GM03348 (cell line): Measurements from ENCODE around the gene SEC22B.
A peak's percentile ranks its signal among the peaks of the same experiment; 100 is the strongest.
"Not testable (repeated sequence)": the region's sequence is repeated elsewhere in the genome, so short reads cannot be mapped to it uniquely, and the experiment has no call there.

Experiments used
- DNase-seq: peaks from one replicate; pipeline ENCODE4 v3.0.0; 2012; ENCODE audit warnings: low spot score

SEC22B gene

DNA sequence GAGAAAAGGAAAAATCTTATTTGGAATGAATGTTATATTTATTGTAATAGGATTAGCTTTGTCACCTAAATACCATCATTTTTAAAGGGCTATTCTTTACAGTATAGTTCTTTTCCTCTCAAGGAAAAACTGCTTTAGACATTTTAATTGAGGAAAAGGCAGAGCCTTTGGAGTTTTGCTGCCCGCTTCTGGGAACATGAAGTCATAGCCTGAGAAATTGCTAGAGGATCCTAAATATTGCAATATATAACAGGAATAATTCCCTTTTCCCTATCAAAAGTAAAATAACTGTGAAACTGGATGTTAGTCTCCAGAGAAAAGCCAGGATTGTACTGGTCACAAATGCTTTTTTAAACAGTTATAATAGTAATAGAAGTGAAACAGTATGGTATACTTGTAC lies 30.5 kb downstream of the SEC22B start:
- not testable (repeated sequence) for DNase-seq

DNA sequence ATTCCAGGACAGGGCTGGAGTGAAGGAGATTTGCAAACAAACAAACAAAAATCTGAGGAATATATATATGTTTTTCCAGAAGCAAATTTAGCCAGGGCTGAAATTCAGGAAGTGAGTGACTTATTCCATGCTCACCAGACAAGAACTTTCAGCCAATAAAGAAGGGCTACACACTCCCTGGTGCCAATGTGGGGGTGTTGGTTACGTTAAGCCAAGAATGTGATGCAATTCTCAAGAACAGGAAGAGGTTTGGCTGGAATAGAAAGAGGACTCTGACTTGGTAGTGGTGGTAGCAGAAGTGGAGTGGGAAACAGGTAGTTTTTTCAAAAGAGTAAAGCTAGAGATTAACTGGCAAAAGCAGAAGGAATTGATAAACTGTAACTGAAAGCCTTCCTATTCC lies 31.7 kb downstream of the SEC22B start:
- DNase-seq, result not testable (repeated sequence)

DNA sequence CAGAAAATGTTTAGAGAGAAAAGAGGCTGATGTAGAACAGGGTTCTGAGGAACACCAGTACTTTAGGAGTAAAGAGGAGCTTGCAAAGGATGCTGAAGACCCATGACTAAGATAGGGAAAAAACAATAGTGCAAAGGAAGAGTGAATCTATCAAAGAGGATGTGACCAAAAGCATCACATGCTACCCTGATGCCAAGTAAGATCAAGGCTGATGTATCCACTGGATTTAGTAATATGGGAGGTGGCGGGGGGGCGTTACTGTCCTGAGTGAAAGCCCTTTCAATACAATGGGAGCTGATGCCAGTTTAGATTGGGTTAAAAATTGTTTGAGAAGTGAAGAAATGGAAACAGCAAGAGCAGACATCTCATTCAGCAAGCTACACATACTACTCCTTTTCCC lies 32.2 kb downstream of the SEC22B start:
- DNase-seq, result not testable (repeated sequence)

DNA sequence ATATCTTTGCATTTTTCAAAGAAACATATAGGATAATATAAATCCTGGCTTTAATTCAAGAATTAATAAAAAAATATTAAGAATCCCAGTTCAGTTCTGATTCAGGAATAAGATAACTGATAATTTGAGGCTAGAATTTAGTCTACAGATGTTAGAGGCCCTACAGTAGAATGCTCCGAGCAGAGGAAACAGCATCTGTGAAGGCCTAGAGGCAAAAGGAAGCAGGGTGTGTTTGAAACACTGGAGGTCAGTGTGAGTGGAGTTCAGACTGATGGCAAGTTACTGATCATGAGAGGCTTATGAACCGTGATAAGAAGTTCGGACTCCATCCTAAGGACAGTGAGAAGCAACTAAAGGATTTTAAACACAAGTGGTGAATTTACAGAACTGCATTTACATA lies 33.0 kb downstream of the SEC22B start:
- DNase-seq, result not testable (repeated sequence)

DNA sequence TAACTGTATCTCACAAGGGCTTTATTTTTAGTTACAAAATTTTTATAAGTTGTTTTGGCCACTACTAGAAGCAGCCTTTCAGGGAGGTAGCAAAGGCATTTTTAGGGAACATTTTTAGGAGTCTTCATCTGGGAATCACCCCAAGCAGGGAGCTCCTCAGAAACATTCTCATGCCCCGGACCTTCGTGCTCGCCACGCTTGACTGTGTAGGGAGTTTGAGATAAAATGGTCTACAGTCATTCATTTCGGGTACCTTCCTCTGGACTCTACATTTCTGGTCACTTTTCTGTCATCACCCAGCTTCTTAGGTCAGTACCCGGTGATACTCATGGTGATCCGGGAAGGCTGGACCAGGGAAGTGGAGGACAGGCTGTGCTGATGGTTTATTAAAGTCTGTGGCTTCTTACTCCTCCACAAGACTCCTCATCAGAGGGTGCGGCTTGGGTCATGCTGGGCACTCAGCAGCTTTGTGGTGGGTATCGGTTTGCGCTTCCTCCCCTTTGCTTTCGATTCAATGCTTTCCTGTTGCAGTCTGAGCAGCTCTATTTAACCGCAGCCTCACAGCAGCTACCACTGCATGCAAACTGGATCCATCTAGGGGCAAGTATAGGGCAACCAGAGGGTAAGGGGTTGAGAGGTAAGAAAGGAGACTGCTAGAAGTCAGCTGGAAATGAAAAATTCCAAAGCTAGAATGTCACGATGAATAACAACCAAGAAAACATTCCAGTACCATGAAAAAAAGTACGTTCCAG lies 33.6 kb downstream of the SEC22B start:
- peak; percentile 10 for DNase-seq

DNA sequence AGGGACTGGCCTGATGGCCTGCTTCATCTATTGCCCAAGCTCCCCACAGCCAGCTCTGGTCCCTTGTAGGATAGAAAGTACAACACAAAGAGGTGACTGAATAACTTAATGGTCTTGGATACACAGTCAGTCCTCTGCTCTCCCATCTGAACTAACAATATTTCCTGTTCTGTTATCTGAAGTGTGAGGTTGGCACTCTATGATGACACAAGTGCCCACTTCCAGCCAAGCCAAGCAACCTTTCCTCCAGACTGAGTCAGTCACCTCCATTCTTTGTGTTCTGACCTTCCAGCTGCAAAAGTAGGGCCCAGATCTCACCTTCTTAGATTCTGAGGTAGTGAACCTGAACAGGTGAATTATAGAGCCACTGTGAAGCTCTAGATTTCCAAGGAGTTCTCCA lies 34.5 kb downstream of the SEC22B start:
- not testable (repeated sequence) for DNase-seq

DNA sequence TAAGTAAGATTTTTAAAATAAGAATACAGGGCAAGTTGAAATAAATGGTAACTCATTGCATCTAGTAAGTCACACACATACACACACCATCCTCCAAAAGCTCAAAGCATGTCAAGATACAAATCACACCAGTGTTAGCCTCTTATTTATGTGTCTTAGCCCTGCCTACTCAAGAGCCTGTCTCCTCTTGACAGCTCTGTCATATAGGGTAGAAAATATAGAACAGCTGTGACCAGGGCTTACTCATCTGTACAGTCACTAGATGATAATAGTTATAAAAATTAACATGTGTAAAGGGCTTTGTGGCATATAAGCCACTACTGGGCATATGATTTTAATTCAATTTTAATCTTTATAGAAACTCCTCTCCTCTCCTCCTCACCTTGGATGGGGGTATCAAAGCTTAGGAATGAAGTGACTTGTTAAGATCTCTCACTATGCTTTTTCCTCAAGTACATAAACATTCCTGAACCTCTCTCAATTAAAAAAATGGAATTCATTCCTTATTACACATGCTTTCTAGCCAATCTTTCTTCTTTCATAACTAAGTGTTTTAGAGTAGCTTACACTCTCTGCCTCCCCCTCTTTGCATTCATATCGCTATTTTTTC lies 35.6 kb downstream of the SEC22B start:
- not testable (repeated sequence) for DNase-seq

DNA sequence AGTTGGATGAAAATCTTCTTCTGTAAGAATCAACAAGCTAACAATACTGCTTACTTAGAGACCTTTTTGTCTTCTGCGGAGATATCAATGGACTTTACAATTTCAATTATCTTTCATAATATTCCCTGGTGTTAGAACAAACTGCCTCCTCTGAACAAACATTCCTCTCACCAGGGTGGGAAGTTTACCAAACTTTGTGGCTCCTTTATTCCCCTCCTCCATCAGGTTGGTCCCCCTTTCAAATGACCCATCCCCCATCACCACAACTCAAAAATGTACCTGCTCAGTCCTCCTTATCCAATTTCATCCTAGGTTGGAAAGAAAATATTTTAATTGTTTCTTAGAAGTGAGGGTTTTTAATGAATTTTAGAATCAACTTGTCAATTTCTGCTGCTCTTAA lies 40.2 kb downstream of the SEC22B start:
- DNase-seq, result not testable (repeated sequence)

DNA sequence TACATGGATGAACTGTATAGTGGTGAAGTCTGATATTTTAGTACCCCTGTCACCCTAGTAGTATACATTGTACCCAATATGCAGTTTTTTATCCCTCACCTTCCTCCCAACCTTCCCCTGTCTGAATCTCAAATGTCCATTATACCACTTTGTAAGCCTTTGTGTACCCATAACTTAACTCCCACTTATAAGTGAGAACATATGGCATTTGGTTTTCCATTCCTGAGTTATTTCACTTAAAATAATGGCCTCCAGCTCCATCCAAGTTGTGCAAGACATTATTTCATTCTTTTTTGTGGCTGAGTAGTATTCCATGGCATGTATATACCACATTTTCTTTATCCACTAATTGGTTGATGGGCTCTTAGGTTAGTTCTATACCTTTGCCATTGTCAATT lies 42.4 kb downstream of the SEC22B start:
- DNase-seq, result not testable (repeated sequence)

DNA sequence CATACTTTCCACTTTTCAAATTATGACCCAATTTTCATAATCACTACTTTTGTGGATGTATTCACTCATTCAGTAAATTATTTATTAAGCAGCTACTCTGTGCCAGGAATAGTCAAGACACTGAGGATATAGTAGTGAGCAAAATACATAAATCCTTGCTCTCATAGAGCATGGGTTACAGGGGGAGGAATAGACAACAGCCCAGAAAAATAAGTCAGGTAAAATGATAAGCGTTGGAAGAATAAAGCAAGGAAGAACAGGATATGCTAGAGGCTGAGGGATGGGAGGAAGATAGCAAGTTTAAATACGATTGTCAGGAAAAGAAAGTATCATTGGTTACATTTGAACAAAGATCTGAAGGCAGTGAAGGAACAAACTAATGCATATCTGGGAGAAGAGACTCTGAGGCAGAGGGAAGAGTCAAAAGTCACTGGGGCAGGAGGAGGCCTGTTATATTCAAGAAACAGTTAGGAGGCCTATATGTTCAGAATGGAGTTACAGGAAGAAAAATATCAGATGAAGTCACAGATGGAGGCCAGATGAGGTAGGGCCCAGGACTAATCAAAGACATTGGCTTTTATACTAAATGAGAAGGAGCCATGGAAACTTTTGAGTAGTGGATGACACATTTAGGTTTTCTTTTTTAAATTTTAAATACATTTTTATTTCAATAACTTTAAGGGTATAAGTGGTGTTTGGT lies 42.9 kb downstream of the SEC22B start:
- DNase-seq, result no peak

DNA sequence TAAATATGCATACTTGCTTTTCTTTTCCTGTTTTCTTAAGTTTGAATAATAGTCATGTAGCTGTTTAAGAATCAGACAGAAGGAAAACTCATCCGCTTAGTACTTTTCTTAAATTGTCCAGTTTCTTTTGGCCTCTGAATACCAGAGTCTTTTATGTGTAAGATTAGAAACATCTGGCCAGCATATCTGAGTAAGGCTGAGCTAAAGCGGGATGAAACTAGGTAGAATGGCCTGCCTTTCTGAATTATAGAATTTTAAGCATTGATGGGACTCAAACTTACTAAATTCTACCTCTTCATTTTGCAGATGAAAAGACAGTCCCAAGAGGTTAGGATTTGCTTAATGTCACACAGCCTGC lies 43.9 kb downstream of the SEC22B start:
- not testable (repeated sequence) for DNase-seq

DNA sequence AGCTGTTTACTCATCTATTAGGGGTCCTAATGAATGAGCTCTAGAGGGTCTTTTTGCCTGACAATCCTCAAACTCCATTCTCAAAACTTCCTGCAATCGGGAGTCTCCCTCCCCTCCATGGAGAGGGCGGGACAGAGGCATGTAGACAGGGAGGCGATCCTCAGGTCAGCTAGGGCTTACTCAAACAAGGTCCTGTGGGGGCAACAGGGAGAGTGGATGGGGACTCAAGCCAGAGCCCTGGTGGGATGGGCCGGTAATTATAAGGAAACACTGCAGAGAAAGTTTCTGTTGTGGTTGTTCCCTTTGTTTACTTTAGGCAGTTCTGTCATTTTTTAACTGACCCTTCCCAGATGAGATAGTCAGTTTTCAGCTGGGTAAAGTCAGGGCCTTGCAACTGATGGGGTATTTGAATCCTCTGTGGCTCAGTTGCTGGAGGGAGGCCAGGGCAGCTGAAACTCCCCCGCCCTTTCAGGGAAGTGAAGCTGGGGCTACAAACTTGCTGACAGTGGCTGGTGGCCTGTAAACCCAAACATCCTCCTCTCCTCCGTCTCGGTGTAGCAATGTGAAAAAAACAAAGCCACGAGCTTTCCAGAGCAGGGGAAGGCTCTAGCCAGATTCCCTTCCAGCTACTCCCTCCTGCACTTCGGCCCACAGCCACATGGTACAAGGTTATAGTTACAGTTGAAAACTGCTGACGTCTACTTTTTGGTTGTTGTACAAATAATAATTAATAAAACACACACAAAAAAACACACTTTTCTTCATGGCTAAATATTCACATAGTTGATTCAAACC lies 44.5 kb downstream of the SEC22B start:
- DNase-seq, result not testable (repeated sequence)

DNA sequence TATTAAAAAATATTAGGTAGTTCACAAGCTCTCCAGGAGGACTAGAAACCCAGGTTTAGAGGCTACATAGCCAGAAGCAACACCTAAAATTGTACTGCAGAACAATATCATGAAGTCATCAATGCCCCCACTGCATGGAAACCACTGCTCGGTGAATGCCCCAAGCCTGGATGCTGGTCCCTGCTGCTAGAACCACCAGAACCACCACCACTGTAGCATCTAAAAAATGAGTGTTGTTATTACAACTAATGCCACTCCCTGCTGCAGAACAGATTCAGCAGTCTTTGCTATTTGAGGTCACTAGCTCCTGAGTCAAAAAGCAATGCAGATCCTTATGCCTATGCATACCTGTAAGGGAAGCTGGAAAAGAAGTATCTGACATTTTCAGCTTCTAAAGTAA lies 48.4 kb downstream of the SEC22B start:
- DNase-seq, result not testable (repeated sequence)

DNA sequence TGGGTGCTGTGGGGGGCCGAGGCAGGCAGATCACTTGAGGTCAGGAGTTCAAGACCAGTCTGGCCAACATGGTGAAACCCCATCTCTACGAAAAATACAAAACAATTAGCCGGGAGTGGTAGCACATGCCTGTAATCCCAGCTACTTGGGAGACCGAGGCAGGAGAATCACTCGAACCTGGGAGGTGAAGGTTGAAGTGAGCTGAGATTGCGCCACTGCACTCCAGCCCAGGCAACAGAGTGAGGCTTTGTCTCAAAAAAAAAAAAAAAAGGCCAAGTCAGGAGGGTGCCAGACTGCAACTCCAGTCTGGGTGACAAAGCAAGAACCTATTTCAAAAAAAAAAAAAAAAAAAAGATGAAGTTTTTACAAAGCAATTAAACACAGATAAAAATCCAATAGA lies 50.1 kb downstream of the SEC22B start:
- not testable (repeated sequence) for DNase-seq

DNA sequence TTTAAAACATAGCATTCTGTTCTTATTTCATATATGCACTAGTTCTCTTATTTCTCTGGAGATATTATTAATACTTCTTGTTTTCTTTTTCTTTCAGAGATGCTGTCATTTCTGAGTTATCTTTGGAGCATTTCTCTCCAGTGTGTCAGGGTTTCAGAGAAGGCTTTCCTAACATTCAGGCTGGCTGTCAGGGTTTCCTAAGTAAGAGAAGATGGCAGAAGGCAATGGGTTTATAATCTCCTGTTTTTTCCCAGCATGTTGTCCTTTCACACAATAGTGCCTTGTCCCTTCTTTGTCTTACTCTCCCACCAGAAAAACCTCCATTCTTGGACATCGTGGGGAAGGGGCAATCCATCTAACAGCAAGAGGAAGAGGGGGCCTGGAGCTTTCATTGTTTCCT lies 51.7 kb downstream of the SEC22B start:
- not testable (repeated sequence) for DNase-seq

DNA sequence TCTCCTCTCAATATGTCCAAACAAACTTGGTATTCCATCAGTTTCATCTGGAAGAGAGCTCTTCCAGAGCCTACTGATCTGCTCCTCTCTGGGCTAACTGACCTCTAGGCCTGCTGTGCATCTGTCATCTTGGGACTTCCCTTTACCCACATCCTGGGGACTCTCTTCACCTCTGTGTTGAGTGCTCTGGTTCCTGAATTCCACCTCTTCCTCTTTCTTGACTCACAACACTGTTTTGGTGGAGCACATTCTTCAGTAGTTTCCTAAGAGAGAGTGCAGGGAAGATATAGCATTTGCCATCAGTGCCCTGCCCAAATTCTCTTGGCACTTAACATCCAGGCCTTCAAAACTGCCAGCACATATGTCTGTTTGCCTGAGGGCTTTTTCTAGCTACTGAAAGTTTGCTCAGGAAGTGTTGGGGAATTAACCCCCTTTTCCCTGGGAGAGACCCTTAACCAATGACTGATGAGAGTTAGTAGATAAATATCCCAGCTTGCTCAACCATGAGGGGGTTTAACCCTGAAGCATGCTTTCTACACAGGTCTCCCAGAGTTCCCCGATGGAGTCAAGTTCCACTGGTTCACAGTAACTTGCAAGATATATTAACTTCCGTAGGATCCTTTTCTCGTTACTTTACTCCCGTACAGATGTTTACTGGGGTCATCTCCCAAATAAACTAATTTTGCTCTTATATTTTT lies 52.4 kb downstream of the SEC22B start:
- DNase-seq, result not testable (repeated sequence)

DNA sequence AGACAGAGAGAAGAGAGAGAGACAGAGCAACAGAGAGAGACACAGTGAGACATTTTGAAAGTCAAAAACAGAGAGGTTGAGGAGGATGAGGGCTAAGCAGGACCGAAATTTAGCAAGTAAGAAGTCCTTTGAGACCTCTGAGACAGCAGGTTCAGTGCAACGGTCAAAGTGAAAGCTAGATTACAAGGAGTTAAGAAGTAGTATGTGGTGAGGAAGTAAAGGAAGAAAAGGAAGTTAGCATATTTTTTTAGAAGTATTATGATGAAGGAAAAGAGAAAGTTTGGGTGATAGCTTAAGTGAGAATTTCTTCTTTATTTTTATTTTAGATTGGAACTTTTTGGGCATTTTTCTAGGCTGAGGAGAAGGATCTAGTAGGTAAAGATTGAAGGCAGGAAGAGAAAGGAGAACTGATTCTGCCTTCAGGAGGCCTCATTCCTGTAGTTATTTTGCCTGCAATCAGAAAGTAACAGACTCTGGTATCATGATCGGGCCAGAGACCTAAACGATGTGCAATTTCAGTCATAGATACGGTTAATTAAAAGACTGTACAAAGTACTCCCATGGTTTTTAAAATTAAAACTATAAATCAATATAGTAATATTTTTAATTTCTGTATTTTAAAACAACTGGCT lies 53.9 kb downstream of the SEC22B start:
- DNase-seq, result not testable (repeated sequence)

DNA sequence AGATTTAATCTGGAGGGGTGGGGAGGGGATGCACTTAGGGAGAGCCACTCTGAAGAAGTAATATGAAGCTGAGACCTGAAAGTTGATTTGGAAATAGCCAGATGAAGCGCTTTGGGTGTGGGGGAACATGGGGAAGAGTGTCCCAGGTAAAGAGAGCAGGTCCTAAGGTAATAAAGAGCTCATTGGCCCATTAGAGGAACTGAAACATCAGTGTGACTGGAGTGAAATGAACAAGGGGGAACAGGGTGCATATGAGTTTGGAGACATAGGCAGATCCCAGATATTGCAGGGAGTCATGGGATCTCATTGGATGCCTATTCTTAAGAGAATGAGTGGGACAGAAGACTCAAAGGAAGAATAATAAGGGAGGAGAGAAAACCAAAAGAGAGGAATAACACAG lies 54.5 kb downstream of the SEC22B start:
- DNase-seq, result not testable (repeated sequence)

DNA sequence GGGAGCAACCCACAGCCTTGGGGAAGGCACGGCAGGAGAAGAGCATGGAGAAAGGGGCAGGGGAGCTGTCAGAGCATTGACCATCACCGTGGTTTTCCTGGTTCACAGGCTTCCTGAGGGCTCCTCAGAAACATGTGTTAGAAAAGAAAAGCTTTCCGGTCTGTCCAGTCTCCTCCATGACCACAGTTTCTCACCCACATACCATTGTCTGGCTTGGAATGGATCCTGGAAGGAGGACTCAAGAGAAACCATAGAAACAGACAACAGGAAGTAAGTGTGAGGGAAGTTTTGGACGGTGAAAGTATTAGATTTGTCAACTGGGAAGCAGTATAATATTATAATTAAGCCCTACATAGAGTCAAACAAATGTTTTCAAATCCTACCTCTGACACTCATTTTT lies 55.8 kb downstream of the SEC22B start:
- not testable (repeated sequence) for DNase-seq

DNA sequence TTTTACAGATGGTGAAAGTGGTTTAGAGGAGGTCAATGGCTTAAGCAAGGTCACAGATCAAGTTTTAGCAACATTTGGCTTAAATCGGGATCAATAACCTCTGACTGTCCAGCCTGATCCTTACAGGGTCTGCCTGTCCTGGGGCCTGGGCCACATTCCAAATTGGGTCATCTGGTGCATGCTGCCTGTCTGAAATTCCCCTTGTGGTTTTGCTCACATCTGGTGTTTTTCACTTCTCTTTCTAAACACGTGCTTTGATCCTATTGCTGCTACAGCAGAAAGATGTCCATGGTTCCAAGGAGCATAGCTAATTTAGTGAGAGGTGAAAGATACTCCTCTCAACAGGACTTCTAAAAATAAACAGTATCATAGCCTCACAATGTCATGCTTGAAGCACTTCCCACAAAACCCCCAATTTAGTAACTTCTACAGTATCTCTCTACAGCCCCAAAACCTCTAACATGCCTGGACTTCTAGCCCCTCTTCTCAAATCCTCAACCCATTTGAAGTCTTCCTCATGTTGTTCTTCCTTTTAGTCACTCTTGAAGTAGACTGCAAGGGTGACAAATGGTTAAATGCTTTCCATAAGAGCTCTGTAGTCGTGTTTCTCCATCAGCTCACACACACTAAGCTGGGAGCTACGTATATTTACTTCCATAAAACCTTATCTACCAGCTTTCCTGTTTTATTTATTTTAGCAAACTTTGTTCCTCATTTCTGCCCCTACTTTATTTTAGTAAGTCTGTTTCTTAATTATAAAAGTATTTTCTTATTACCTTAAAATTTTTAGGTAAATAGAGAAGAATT lies 58.7 kb downstream of the SEC22B start:
- not testable (repeated sequence) for DNase-seq
